HEK293 (cell line): Measurements from ENCODE around the gene SUN3.

ENCODE experiments used
- ZNF239 ChIP-seq: fragments of 450-650 bp; formaldehyde crosslinking; IDR thresholded peaks from 2 replicates; pipeline ENCODE4 v1.5.1; 2016; ENCODE audit warnings: missing biosample characterization, missing genetic modification characterization
- TF ChIP-seq, protein P1 (sequence below): fragments of 450-650 bp; formaldehyde crosslinking; IDR thresholded peaks from 2 replicates; pipeline ENCODE4 v1.5.1; 2016; ENCODE audit warnings: missing biosample characterization, missing genetic modification characterization

- TF ChIP-seq, protein P1, sequence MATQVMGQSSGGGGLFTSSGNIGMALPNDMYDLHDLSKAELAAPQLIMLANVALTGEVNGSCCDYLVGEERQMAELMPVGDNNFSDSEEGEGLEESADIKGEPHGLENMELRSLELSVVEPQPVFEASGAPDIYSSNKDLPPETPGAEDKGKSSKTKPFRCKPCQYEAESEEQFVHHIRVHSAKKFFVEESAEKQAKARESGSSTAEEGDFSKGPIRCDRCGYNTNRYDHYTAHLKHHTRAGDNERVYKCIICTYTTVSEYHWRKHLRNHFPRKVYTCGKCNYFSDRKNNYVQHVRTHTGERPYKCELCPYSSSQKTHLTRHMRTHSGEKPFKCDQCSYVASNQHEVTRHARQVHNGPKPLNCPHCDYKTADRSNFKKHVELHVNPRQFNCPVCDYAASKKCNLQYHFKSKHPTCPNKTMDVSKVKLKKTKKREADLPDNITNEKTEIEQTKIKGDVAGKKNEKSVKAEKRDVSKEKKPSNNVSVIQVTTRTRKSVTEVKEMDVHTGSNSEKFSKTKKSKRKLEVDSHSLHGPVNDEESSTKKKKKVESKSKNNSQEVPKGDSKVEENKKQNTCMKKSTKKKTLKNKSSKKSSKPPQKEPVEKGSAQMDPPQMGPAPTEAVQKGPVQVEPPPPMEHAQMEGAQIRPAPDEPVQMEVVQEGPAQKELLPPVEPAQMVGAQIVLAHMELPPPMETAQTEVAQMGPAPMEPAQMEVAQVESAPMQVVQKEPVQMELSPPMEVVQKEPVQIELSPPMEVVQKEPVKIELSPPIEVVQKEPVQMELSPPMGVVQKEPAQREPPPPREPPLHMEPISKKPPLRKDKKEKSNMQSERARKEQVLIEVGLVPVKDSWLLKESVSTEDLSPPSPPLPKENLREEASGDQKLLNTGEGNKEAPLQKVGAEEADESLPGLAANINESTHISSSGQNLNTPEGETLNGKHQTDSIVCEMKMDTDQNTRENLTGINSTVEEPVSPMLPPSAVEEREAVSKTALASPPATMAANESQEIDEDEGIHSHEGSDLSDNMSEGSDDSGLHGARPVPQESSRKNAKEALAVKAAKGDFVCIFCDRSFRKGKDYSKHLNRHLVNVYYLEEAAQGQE (tag by site-specific recombination) = no peak
- TF ChIP-seq ZNF239 (tag by site-specific recombination) = no peak
Observed at GRCh38 chr7:47979145-47979831, 49.6 kb downstream of the SUN3 start, which contains the start of gene HUS1.
